Muscle layer of colon (tissue), 2 donors: Measurements from ENCODE around the gene TNRC6C.
"Not testable (repeated sequence)": the region's sequence is repeated elsewhere in the genome, so short reads cannot be mapped to it uniquely, and the experiment has no call there.

ENCODE experiments used
- H3K27ac ChIP-seq: one replicate; pipeline ENCODE4 v1.7.0; 2013; ENCODE audit warnings: low read depth, mild to moderate bottlenecking, low read length, moderate library complexity
- H3K27me3 ChIP-seq, 2 donors: one replicate each; pipeline ENCODE4 v1.7.0; 2013; ENCODE audit warnings: low read length in 2 of 2, mild to moderate bottlenecking in 2 of 2; ENCODE audit not compliant: insufficient read depth in 2 of 2, control insufficient read depth in 1 of 2
- H3K36me3 ChIP-seq: one replicate; pipeline ENCODE4 v1.7.0; 2013; ENCODE audit warnings: mild to moderate bottlenecking, low read length; ENCODE audit not compliant: insufficient read depth
- H3K4me1 ChIP-seq: one replicate; pipeline ENCODE4 v1.7.0; 2013; ENCODE audit warnings: mild to moderate bottlenecking, low read length; ENCODE audit not compliant: insufficient read depth
- H3K4me3 ChIP-seq, 2 donors: one replicate each; pipeline ENCODE4 v1.7.0; 2013; ENCODE audit warnings: low read length in 2 of 2, low read depth in 1 of 2, mild to moderate bottlenecking in 1 of 2, moderate library complexity in 1 of 2
- H3K9ac ChIP-seq: one replicate; pipeline ENCODE4 v1.7.0; 2013; ENCODE audit warnings: low read length
- H3K9me3 ChIP-seq: one replicate; pipeline ENCODE4 v1.7.0; 2013; ENCODE audit warnings: mild to moderate bottlenecking, low read length
- donor health status: abdominal sarcoma.
- donor health status: Adenocarcinoma of cecum.

The TNRC6C gene

GRCh38 chr17:78133179-78133951 lies 174.9 kb downstream of the TNRC6C start:
- H3K4me3 ChIP-seq: no peak overlapping the region

GRCh38 chr17:78133971-78134898 lies 175.7 kb downstream of the TNRC6C start:
- Histone ChIP-seq H3K4me3 (no peak overlapping the region), H3K27me3 (peaks cover 0 to 41% of the 10 kb centered on the region in 2 donors)

More at GRCh38 chr17:78133179-78133951, 174.9 kb downstream of the TNRC6C start:
- peaks cover 0 to 49% of the 10 kb centered on the region in 2 donors for H3K27me3 ChIP-seq
- H3K4me1 ChIP-seq: peaks cover 5% of the 10 kb centered on the region
- no peak overlapping the region for H3K9ac ChIP-seq
- no peak overlapping the region for H3K27ac ChIP-seq
- H3K36me3 ChIP-seq: no peaks in the 10 kb centered on the region
- no peaks in the 10 kb centered on the region for H3K9me3 ChIP-seq

GRCh38 chr17:78134899-78135385 lies 176.4 kb downstream of the TNRC6C start:
- Histone ChIP-seq H3K4me3 (no peak overlapping the region), H3K27ac (no peak overlapping the region), H3K27me3 (peaks cover 0 to 34% of the 10 kb centered on the region in 2 donors), H3K9me3 (no peaks in the 10 kb centered on the region), H3K36me3 (no peaks in the 10 kb centered on the region), H3K4me1 (peaks cover 5% of the 10 kb centered on the region), H3K9ac (no peak overlapping the region)

More at GRCh38 chr17:78133971-78134898, 175.7 kb downstream of the TNRC6C start:
- no peaks in the 10 kb centered on the region for H3K36me3 ChIP-seq
- H3K27ac ChIP-seq: no peak overlapping the region
- H3K4me1 ChIP-seq: peaks cover 5% of the 10 kb centered on the region
- no peak overlapping the region for H3K9ac ChIP-seq
- no peaks in the 10 kb centered on the region for H3K9me3 ChIP-seq

- no peak overlapping the region for H3K9ac ChIP-seq
- no peaks in the 10 kb centered on the region for H3K9me3 ChIP-seq
- H3K4me3 ChIP-seq: no peak overlapping the region
- peaks cover 0 to 24% of the 10 kb centered on the region in 2 donors for H3K27me3 ChIP-seq
- H3K4me1 ChIP-seq: no peaks in the 10 kb centered on the region
- H3K27ac ChIP-seq: no peak overlapping the region
- H3K36me3 ChIP-seq: no peaks in the 10 kb centered on the region
Observed at GRCh38 chr17:78135858-78136500, 177.5 kb downstream of the TNRC6C start.

GRCh38 chr17:78137392-78138203 lies 179.1 kb downstream of the TNRC6C start:
- Histone ChIP-seq H3K36me3 (no peaks in the 10 kb centered on the region), H3K9ac (no peak overlapping the region), H3K9me3 (no peaks in the 10 kb centered on the region), H3K27ac (no peak overlapping the region), H3K4me1 (no peaks in the 10 kb centered on the region), H3K27me3 (peaks cover 0 to 8% of the 10 kb centered on the region in 2 donors), H3K4me3 (no peak overlapping the region)

GRCh38 chr17:78138204-78139060 lies 179.9 kb downstream of the TNRC6C start:
- Histone ChIP-seq H3K27me3 (peaks cover 0 to 6% of the 10 kb centered on the region in 2 donors), H3K27ac (no peak overlapping the region)

GRCh38 chr17:78139861-78140168 lies 181.3 kb downstream of the TNRC6C start:
- peaks cover 13% of the 10 kb centered on the region for H3K4me1 ChIP-seq
- H3K4me3 ChIP-seq, H3K27ac ChIP-seq, H3K27me3 ChIP-seq, H3K9me3 ChIP-seq, H3K36me3 ChIP-seq, H3K9ac ChIP-seq: not testable (repeated sequence)

More at GRCh38 chr17:78138204-78139060, 179.9 kb downstream of the TNRC6C start:
- Histone ChIP-seq H3K9ac (no peak overlapping the region), H3K4me3 (no peak overlapping the region), H3K36me3 (no peaks in the 10 kb centered on the region), H3K9me3 (no peaks in the 10 kb centered on the region), H3K4me1 (no peaks in the 10 kb centered on the region)

- Histone ChIP-seq H3K9ac (no peak overlapping the region), H3K27me3 (no peaks in the 10 kb centered on the region), H3K9me3 (no peaks in the 10 kb centered on the region), H3K4me3 (no peak overlapping the region), H3K36me3 (no peaks in the 10 kb centered on the region), H3K4me1 (peaks cover 19% of the 10 kb centered on the region), H3K27ac (no peak overlapping the region)
Observed at GRCh38 chr17:78140169-78141051, 181.9 kb downstream of the TNRC6C start.

GRCh38 chr17:78141437-78142118 lies 183.1 kb downstream of the TNRC6C start:
- H3K27ac ChIP-seq: no peak overlapping the region
- H3K27me3 ChIP-seq: no peaks in the 10 kb centered on the region
- H3K9me3 ChIP-seq: no peaks in the 10 kb centered on the region
- peaks cover 24% of the 10 kb centered on the region for H3K4me1 ChIP-seq
- no peak overlapping the region for H3K9ac ChIP-seq
- H3K36me3 ChIP-seq: no peaks in the 10 kb centered on the region
- no peak overlapping the region for H3K4me3 ChIP-seq
